Endothelial cell of umbilical vein (primary cell): Measurements from ENCODE around the gene APOL2.

Experiments
- EZH2 ChIP-seq: IDR thresholded peaks from 2 replicates; pipeline ENCODE4 v1.6.1; 2012; ENCODE audit warnings: borderline replicate concordance, low read depth, mild to moderate bottlenecking, moderate library complexity, low read length, inconsistent platforms; ENCODE audit not compliant: severe bottlenecking
- POLR2A ChIP-seq: IDR thresholded peaks from 2 replicates; pipeline ENCODE4 v1.6.1; 2012; ENCODE audit warnings: low read depth, mild to moderate bottlenecking, control low read depth, low read length
- POLR2AphosphoS5 ChIP-seq: IDR thresholded peaks from 2 replicates; pipeline ENCODE4 v1.6.1; 2012; ENCODE audit warnings: low read depth, mild to moderate bottlenecking, control low read depth, low read length, moderate library complexity; ENCODE audit not compliant: insufficient read depth
- TF ChIP-seq, protein P1 (sequence below), 2 donors: IDR thresholded peaks; 1 replicate in 1 of 2; 2 replicates in 1 of 2; pipeline ENCODE4 v1.5.1; 2011; ENCODE audit warnings: low read length in 2 of 2, mild to moderate bottlenecking in 2 of 2, moderate library complexity in 2 of 2, control low read depth in 1 of 2, inconsistent platforms in 1 of 2, low read depth in 1 of 2; ENCODE audit not compliant: insufficient read depth in 1 of 2; ENCODE audit errors: extremely low read depth in 1 of 2
- TF ChIP-seq, protein P2 (sequence below): IDR thresholded peaks from 2 replicates; pipeline ENCODE4 v1.6.1; 2011; ENCODE audit not compliant: insufficient read depth, insufficient read length

DNA sequence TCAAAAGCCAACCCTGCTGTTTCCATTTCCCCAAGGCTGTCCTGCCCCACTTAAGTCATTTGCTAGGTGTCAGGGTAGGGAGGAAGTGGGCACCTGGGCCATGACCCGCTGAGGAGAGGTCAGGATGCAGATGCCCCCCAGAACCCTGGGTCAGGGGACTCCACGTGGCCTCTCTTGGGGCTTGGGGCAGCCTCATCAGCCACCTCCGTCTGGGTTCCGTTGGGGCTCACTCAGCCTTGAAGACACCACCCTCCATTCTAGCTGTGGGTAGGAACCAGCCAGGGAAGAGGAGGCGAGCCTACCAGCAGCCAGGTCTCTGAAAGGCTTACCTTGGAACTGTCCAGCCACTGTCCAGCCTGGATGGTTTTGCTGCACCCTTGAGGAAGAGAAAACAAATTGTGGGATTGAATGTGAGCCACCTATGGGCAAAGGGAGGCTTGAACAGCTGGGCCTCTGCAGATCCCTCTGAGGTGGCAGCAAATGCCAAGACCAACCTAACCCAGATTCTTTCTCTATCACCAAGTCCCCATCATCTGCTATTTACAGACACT lies 40.3 kb downstream of the APOL2 start:
- no peak for TF ChIP-seq EZH2
- TF ChIP-seq, protein P1, sequence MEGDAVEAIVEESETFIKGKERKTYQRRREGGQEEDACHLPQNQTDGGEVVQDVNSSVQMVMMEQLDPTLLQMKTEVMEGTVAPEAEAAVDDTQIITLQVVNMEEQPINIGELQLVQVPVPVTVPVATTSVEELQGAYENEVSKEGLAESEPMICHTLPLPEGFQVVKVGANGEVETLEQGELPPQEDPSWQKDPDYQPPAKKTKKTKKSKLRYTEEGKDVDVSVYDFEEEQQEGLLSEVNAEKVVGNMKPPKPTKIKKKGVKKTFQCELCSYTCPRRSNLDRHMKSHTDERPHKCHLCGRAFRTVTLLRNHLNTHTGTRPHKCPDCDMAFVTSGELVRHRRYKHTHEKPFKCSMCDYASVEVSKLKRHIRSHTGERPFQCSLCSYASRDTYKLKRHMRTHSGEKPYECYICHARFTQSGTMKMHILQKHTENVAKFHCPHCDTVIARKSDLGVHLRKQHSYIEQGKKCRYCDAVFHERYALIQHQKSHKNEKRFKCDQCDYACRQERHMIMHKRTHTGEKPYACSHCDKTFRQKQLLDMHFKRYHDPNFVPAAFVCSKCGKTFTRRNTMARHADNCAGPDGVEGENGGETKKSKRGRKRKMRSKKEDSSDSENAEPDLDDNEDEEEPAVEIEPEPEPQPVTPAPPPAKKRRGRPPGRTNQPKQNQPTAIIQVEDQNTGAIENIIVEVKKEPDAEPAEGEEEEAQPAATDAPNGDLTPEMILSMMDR (IDR thresholded peaks at IDR 0.05; ENCODE audit: extremely low read depth in 1 of 2, insufficient read depth in 1 of 2, low read depth in 1 of 2, low read length in 2 of 2): no peak
- TF ChIP-seq, protein P2, sequence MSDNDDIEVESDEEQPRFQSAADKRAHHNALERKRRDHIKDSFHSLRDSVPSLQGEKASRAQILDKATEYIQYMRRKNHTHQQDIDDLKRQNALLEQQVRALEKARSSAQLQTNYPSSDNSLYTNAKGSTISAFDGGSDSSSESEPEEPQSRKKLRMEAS: no peak
- TF ChIP-seq POLR2A: no peak
- TF ChIP-seq POLR2AphosphoS5: no peak
